CD4-positive, alpha-beta T cell treated with Interferon gamma for 1 hour (primary cell): Measurements from ENCODE around the gene ZBTB7C.
A peak's percentile ranks its signal among the peaks of the same experiment; 100 is the strongest.

ENCODE experiments used
- DNase-seq: peaks from one replicate; pipeline ENCODE4 v3.0.0-alpha.2; 2020

The ZBTB7C gene

DNA sequence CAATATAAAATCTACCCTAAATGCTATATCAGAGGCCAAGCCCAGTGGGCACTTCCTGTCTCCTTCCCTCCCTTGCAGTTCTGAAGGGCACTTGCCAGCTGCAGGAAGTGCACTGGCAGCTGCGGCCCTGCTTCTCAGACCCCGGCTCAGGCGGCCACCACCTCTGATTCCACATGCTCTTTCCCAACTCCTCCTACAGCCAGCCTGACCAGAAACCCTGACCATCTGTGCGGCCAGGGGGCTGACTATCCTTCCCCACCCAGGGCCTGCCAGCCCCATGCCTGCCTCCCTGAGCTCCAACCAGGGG lies 88.6 kb downstream of the ZBTB7C start:
- DNase-seq: no peak

DNA sequence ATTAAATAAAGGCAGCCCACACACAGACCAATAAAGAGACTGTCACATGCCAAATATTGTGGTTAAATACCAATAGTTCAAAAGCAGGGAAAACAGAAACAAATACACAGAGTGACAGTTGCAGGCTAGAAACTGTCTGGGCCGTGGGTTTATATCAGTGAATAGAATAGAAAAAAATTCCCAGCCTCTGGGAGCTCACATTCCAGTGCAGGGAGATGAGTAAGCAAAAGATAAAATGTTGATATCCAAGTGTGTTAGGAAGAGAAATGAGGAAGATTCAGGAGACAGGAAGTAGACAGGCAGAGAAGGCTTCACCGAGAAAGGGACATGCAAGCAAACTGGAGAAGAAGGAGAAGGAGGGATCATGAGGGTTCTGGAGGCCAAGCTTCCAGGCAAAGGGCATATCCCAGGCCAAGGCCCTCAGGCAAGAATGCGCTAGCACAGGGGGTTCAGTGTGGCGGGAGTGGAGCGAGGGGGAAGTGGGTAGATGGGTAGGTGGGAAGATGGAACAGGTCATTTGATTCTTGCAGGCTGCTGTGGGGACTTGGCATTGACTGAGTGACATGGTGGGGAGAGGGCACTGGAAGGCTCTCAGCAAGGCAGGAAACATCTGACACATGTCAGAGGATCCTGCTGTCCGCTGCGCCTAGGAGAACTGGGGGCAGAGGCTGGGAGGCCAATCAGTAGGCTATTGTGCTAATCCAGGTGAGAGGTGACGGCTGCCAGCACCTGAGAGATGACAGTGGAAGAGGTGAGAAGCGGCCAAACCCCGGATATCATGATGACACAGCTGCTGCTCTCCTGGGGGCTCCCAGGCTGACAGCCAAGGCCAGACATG lies 89.2 kb downstream of the ZBTB7C start:
- no peak for DNase-seq

DNA sequence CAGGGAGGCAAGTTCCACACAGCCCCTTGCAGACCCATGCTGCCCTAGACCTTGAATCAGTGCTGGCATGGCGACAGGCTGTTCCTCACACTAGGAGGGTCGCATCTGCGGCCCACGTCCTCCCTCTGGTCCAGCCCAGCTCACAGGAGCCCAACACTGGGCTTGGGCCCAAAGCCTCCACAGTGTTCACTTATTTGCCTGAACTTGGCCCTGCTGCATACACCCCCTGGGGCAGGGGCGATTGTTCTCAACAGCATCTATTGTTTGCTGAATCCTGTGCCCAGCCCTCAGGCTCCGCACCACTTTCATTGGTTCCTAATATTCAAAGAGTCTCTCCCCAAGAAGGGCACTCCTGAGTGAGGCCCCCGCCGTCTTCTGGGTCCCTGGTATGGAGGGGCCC lies 90.7 kb downstream of the ZBTB7C start:
- no peak for DNase-seq

DNA sequence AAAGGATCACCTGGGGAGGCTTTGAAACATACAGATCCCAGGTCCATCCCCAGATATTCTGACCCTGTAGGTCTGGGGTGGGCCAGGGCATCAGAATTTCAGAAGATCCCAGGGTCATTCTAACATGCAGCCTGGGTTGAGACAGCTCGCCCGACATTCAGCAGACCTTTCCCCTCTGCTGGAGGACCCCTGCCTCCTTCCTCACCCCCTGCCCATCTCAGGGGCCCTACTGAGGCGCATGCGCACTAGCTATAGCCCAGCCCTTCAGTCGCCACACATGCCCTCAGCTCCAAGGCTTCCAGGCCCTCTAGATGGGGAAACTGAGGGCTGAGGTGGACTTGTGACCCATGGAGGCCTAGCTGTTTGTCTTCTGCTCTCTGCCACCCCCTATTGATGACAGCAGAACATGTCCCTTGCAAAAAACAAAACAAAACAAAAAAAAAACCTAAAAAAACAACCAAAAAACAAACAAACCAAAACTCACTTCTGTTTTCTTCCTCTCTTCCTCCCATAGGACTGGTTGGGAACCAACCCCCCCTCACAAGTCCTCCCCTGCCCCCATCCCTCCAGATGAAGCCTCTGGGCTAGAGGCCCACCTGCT lies 91.3 kb downstream of the ZBTB7C start:
- DNase-seq: no peak

DNA sequence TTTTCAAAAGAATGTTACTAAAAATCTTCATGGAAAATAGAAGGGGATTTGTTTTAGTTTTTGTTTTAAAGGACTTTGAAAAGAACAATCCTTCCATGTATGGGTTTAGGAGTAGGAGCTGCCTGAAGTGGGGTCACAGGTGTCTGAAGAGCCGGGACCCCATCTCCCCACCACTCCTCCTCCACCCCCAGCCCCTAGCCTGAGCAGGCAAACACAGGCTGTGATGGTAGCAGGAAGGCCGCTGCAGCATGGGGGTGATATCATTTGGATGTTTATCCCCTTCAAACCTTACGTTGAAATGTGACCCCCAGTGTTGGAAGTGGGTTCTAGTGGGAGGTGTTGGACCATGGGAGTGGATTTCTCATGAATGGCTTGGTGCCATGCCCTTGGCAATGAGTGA lies 93.0 kb downstream of the ZBTB7C start:
- no peak for DNase-seq

DNA sequence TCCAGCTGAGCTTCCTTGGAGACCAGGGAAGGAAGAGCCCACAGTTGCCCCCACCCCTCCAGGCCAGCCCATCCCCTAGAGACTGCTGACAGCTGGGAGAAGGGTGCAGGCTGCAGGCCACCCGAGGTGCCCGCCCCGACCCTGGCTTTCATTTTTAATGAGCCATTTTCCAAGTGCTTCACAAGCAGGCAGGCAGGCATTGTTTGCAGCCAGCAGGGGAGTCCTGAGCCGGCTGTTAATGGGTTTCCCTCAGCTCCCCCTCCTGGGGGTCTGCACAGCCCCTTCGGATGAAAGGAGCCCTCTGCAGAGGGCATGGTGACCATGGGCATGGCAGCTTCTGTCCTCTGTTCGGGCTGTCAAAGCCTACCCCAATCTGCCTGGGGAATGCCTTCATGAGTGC lies 94.5 kb downstream of the ZBTB7C start:
- no peak for DNase-seq

DNA sequence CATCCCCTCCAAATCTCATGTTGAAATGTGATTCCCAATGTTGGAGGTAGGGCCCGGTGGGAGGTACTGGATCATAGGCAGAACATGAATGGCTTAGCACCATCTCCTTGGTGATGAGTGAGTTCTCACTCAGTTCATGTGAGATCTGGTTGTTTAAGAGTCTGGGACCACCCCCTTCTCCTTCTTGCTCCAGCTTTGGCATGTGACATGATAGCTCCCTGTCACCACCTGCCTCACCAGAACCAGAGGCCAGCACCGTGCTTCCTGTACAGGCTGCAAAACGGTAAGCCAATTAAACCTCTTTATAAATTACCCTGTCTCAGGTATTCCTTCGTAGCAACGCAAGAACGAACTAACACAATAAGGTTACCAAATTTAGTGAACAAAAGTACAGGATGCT lies 95.4 kb downstream of the ZBTB7C start:
- DNase-seq: no peak

DNA sequence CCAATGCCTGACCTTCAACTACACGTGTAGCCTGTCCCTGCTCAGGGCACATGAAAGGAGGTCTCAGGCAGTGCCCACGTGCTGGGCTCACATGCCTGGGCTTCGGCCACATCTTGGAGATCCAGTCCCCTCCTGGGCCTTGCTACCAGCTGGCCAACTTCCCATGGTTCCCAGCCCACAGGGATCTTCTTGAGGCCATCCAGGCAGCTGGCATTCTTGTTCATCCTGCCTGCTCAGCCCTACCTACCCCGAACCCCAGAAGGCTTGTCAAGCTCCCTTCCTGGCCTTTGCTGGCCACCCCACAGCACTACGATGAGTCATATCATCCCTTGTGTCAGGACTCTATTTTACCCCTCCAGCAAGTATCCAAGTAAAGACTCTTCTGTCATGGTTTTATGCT lies 97.1 kb downstream of the ZBTB7C start:
- no peak for DNase-seq

DNA sequence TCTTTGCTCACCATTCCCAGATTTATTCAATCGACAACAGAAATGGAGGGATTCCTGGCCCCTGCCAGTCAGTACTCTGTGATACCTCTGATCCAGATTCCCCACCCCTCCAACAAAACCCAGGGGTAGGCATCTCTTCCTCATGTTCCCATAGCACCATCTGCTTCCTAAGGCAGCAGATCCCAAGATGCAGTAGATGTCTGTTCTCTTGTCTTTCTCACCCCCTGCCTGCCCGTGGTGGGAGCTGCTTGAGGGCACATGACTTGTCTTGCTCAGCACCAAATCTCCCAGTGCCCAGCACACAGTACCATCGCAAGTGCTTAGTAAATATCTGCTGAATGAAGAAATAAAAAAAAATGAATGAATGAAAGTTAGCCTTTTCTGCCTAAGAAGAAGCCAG lies 98.2 kb downstream of the ZBTB7C start:
- DNase-seq: no peak

DNA sequence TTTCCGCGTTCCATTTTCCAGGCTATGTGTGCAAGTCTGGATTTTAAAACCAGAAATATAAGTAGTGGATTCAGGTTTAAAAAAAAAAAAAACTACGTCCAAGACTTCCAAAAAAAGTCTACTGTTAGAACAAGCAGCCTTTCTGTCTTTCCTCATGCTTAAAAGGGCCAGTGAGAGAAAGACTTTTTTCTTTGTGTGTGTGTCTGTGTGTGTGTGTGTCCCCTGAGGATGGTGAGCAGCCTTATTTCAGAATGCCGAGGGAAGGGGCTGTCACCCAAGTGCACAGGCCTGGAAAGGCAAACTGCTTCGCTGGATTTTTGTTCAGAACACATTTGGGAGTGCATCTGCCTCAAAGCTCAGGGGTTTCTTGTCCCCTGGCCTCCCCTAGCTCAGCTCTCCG lies 98.8 kb downstream of the ZBTB7C start:
- no peak for DNase-seq

DNA sequence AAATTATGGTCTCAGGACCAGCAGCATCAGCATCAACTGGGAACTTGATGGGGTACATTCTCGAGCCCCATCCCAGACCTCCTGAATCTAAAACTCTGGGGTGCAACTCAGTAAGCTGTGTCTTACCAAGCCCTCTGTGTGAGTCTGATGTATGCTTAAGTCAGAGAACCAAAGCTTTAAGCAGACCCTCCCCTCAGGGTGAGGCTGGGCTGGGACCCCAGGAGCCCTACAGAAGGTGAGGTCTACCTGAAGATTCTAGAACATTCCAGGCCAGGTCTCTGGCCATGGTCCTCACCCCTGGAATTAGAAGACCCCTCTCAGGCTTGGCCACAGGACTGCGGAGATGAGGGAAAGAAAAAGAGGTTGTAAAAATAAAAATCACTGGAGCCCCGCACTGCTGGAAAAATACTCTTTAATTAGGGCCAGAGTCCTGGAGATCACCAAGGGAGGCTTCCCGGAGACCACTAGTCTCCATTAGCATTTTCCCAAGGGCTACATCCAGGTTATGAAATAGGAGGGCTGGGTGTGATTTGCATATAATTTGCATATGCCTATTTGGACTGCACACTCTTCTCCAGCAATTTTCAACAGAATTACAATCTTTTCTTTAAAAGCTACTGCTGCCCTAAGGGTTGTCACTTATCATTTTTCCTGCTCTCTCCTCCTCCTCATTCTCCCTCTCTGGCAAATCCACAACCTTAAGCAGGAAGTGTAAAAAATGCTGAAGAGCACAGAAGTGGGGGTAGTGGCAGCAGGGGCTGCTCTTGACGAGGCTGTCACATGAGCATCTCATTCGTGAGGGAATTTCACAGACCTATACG lies 100.2 kb downstream of the ZBTB7C start:
- DNase-seq: no peak

DNA sequence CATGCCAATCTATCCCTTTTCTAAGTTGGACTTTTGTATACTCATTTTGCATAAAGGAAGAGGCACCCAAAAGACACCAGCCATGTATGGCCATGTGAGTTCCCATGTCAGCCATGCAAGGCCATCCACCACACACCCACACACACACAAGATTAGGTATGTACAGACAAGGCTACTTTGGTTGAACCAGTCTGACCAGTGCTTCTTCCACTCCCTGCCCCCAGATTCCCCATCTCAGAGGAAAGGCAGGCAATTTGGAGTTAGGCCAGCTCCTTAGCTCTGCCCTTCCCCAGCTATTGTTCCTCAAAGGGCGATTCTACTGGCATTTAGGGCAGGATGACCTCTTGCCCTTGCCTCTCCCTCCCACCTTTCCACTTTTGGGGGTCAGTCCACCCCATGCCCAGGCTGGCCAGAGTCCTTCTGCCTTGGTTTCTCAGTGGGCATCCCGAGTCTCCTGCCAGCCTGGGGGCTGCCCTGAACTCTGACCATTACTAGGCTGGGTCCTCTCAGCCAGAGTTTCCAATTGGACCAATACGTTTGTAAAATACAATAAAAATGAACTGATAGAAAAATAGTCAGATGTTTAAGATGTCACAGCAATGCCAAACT lies 101.1 kb downstream of the ZBTB7C start:
- DNase-seq: no peak

DNA sequence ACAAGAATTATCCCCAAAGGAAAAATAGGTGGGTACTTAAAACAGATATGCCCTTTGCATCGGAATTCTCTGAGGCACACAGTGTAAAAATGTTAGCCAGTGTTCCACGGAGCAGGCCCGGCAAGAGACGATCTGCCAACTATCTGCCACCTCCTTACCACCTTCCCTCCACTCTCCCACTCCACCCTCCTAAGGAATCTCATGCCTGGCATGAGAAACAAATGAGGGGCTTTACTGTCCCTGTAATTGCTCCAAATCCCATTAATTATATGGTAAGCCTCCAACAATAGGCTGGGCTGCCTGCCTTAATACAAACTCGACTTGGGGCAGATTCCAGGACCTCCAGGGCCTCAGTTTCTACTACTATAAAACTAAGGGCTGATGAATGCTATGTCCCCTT lies 102.3 kb downstream of the ZBTB7C start:
- DNase-seq: no peak

DNA sequence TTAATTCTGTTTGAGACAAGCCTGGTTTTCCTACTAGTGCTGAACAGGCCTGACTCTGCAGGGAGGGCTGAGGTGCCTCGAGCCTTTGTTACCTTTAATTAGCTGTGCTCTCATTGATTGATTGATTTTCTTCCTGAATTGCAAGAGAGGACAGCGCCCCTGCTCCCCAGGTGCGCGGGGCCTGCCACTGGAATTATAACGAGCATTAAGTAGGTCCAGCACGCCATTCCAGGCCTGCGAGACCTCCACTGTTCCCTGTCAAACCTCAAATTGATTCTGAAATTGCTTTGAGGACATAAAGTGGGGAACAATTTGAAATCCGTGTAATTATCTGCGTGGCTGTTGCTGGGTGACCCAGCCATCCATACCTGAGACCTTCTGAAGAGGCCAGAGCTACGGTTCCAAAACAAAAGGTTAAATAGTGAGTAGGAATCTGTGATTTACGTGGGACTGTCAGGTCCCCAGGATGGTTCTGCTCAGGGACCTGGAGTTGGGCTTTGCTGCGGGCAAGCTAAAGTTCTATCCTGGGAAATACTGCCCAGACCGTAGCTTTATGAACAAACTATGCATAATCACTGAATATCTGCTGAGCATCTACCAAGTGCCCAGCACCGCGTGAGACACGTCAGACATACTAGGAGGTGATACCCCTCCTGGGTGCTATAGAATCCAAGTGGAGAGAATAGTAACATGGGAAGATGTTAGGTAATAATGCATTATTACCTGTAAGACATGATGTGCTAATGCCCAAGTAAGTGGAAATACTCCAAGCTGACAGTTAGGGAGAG lies 104.1 kb downstream of the ZBTB7C start:
- no peak for DNase-seq

DNA sequence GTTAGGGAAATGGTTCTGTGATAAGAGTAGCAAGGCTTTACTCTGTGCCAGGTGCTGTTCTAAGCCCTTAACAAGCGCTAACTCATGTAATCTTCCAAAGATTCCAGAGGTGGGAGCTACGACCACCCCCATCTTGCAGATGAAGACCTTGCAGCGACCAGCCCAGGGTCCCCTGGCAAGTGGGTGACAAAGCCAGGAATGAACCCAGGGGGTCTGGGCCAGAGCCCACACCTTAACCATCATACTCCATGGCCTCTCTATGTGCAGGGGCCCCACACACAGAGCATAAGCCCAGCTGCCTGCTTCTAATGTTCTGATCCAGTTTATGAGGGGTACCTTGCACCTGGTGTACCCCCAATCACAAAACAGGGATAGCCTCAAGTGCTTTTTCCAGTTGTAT lies 105.3 kb downstream of the ZBTB7C start:
- DNase-seq: no peak

DNA sequence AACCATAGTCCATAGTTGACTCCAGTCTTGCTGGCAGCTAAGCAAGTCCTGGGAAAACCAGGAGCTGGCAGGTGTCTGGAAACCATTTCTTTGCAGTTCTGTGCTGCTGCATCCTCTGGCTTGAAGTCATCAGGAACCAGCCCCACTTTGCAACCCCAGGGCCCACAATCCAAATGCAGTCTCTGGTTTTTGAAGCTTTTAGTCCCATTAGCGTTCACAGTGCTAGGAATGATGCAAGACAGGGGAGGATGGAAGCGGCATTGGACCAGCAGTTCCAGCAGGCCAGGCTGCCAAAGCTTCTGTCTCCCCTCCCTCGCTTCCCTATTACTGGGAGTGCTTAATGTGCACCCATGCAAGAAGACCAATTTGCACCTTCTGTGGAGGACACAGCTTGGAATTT lies 106.4 kb downstream of the ZBTB7C start:
- DNase-seq: no peak

DNA sequence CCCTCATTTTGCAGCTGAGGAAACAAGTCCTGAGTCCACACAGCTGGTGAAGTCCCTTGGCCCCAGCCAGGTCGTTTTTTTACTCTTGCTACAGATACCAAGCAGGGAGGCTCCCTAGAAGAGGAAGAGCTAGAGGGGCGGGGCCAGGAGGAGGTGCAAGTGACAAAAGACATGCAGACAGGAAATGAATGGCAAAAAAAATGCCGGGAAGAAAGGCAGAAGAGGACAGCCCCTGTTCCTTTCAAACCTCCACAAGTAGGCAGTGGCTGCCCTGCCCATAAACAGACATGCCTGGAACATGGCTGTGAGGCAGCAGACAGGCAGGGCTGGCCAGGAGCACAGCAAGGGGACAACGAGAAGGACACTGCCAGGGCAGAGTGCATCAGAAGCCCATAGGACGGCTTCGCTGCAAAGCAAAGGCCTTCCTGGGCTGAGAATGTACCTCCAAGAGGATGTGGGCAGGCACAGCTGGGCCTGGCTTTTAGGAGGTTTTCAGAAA lies 108.7 kb downstream of the ZBTB7C start:
- DNase-seq: peak; percentile 3

DNA sequence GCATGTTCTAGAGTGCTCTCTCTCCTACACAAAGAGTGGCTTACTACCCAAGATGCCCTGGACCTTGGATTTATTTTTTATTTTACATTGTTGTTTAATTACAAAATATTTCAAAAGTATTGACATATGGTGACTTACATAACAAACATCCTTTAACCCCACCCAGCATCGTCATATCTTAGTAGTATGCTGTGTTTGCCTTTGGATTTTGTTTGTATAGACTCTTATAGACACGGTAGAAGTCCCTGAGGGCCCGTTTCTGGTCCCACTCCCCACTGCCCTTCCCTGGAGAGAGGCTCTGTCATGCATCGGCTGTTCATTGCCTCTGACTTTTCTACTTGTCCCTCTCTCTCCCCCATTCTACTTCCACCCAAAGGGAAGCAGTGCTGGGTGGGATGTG lies 112.0 kb downstream of the ZBTB7C start:
- DNase-seq: no peak

DNA sequence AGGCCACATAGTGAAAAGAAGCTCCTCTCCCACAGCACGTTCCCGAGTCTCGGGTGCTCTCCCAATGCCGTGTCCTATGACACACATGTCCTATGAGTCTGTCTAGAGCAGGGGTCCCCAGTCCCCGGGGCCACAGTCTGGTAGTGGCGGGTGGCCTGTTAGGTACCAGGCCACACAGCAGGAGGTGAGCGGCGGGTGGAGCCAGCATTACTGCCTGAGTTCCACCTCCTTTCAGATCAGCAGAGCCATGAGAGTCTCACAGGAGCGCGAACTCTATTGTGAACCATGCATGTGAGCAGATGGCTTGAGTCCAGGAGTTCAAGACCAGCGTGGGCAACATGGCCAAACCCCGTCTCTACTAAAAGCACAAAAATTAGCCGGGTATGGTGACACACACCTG lies 112.6 kb downstream of the ZBTB7C start:
- no peak for DNase-seq

DNA sequence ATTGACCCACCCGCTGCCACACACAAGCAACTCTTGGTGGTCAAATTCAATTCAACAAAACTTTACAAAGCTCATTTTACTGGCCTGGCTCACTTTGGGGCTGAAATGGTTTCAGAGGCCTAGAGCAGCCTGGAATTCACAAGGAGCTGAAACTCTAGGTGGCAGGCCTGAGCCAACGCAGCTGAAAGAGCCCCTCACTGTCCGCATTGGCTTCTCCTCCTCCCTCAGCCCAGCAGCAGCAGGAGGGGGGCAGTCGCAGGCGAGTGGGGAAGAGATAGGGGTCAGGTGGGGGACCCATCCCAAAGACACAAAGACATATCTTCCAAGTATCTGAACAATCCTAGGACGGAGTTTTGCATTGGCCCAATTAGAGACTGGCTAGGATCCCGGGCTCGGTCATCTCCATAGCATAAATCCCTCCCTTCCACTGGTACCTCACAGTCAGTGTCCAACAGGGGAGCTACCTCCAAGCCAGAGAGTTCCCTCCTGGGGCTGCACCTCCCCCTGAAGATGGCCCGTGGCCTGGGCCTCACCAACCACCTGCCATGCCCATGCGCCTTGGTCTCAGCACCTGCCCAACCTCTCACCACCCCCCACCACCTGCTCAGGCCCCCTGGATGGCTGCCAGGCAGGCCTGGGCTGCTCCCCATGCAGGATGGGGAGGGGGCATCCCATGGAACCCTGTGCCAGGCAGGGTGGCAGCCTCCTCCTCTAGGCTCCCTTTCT lies 113.4 kb downstream of the ZBTB7C start:
- DNase-seq: no peak

DNA sequence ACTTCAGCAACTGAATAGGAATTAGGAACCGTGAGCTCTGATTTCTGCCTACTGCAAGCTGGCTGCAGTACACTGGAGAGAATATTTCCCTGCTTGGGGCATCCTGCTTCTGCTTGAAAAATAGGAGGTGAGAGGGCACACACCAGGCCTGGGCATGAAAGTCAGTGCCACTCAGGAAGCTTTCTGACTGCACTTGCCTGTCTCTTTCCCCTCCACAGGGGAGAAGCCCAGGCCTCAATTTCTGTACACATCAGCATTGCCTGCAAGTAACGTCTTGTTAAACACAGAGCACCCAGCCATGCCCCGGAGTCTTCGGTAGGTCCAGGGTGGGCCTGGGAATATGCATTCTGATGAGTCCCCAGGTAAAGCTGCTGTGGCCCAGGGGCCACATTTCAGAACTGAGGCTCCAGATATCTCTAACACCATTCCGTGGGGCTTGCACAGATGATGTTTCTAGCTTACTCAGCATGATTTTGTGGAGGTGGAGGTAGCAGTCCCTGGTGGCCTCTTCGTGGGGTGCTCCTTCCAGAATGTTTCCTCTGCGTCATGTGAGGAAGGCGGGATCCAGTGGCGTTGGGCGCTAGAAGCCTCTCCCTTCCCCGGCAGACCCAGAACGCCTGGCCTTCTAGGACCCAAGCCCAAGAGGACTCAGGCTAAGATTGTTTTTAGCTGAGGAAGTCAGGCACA lies 114.1 kb downstream of the ZBTB7C start:
- DNase-seq: no peak
